Stimulated activated CD4-positive, alpha-beta T cell treated with anti-CD3 and anti-CD28 coated beads, Interleukin-2, amount 100 ng/mL, for 24 hours (primary cell): ENCODE measurements around the gene PDCD4.
"Not testable (repeated sequence)": the region's sequence is repeated elsewhere in the genome, so short reads cannot be mapped to it uniquely, and the experiment has no call there.

Source experiments
- DNase-seq, 2 donors: peaks; one replicate each; pipeline ENCODE4 v3.0.0-alpha.2; 2020

PDCD4 gene

GRCh38 chr10:110862961-110863360, 8.8 kb upstream of the PDCD4 start:
- no peak for DNase-seq

- no peak for DNase-seq
Measured at GRCh38 chr10:110863361-110863760, 8.4 kb upstream of the PDCD4 start.

GRCh38 chr10:110863956-110864355, 7.8 kb upstream of the PDCD4 start:
- no peak for DNase-seq

GRCh38 chr10:110864662-110865140, 7.0 kb upstream of the PDCD4 start:
- DNase-seq, result no peak

- DNase-seq, result no peak
Measured at GRCh38 chr10:110865186-110865808, 6.4 kb upstream of the PDCD4 start.

GRCh38 chr10:110865809-110866482, 5.8 kb upstream of the PDCD4 start:
- no peak for DNase-seq

GRCh38 chr10:110867011-110867806, 4.5 kb upstream of the PDCD4 start:
- DNase-seq, result not testable (repeated sequence)

GRCh38 chr10:110867807-110868465, 3.8 kb upstream of the PDCD4 start:
- no peak for DNase-seq

- no peak for DNase-seq
Measured at GRCh38 chr10:110868981-110869380, 2.7 kb upstream of the PDCD4 start.

GRCh38 chr10:110870823-110871297, 868 bp upstream of the PDCD4 start:
- no peak for DNase-seq

- DNase-seq, result peak; percentile 71 to 79
Measured at GRCh38 chr10:110872145-110872983, 636 bp downstream of the PDCD4 start.

GRCh38 chr10:110872984-110873923, 1.5 kb downstream of the PDCD4 start:
- no peak for DNase-seq

GRCh38 chr10:110873951-110874350, 2.2 kb downstream of the PDCD4 start:
- no peak for DNase-seq

GRCh38 chr10:110876000-110876399, 4.3 kb downstream of the PDCD4 start:
- no peak for DNase-seq

- DNase-seq, result no peak
Measured at GRCh38 chr10:110876788-110877187, 5.1 kb downstream of the PDCD4 start.

GRCh38 chr10:110880012-110880411, 8.3 kb downstream of the PDCD4 start:
- DNase-seq, result no peak

- DNase-seq, result no peak
Measured at GRCh38 chr10:110881247-110881646, 9.5 kb downstream of the PDCD4 start.

GRCh38 chr10:110881905-110882304, 10.2 kb downstream of the PDCD4 start:
- no peak for DNase-seq

- DNase-seq, result no peak
Measured at GRCh38 chr10:110883924-110884323, 12.2 kb downstream of the PDCD4 start.

GRCh38 chr10:110885932-110886674, 14.4 kb downstream of the PDCD4 start:
- no peak for DNase-seq
